H9 (cell line): ENCODE measurements around the gene RBMXL2. TPM values are rescaled to one million over a fixed set of nuclear protein-coding genes. Genes with fewer than 3 reads are reported as not detected.

Experiments
- DNase-seq: peaks from one replicate; pipeline ENCODE4 v3.0.0-alpha.2; 2017
- H2AFZ ChIP-seq: one replicate; pipeline ENCODE4 v1.6.1; 2013; ENCODE audit warnings: mild to moderate bottlenecking, low read length, control low read depth, moderate library complexity
- H2AK5ac ChIP-seq: 2 replicates; pipeline ENCODE4 v1.6.1; 2013; ENCODE audit warnings: low read length, control low read depth, mixed read lengths; ENCODE audit not compliant: insufficient read length
- H2BK120ac ChIP-seq: one replicate; pipeline ENCODE4 v1.6.1; 2013; ENCODE audit warnings: low read depth, mild to moderate bottlenecking, low read length, control low read depth, inconsistent platforms; ENCODE audit not compliant: poor library complexity, severe bottlenecking
- H2BK12ac ChIP-seq: 2 replicates; pipeline ENCODE4 v1.6.1; 2013; ENCODE audit warnings: low read length, control low read depth, mixed read lengths, low read depth; ENCODE audit not compliant: insufficient read length
- H2BK15ac ChIP-seq: 2 replicates; pipeline ENCODE4 v1.6.1; 2013; ENCODE audit warnings: low read depth, low read length, control low read depth
- H2BK20ac ChIP-seq: one replicate; pipeline ENCODE4 v1.6.1; 2013; ENCODE audit warnings: low read depth, mild to moderate bottlenecking, low read length, control low read depth, inconsistent platforms; ENCODE audit not compliant: poor library complexity, severe bottlenecking
- H2BK5ac ChIP-seq: 2 replicates; pipeline ENCODE4 v1.6.1; 2013; ENCODE audit warnings: low read length, control low read depth, mixed read lengths; ENCODE audit not compliant: insufficient read length
- H3K14ac ChIP-seq: 2 replicates; pipeline ENCODE4 v1.6.1; 2013; ENCODE audit warnings: low read length, control low read depth; ENCODE audit not compliant: insufficient read depth
- H3K18ac ChIP-seq: 2 replicates; pipeline ENCODE4 v1.6.1; 2013; ENCODE audit warnings: low read depth, mild to moderate bottlenecking, mixed read lengths, low read length, control low read depth; ENCODE audit not compliant: insufficient read length
- H3K23ac ChIP-seq: 2 replicates; pipeline ENCODE4 v1.6.1; 2013; ENCODE audit warnings: low read length, control low read depth, mixed read lengths, low read depth; ENCODE audit not compliant: insufficient read length
- H3K23me2 ChIP-seq: 2 replicates; pipeline ENCODE4 v1.6.1; 2013; ENCODE audit warnings: low read depth, mild to moderate bottlenecking, mixed read lengths, low read length, control low read depth; ENCODE audit not compliant: insufficient read length, poor library complexity, severe bottlenecking
- H3K27ac ChIP-seq: 2 replicates; pipeline ENCODE4 v1.5.1; 2013; ENCODE audit warnings: low read length, control low read depth, mixed read lengths, low read depth; ENCODE audit not compliant: insufficient read length
- H3K27me3 ChIP-seq: 2 replicates; pipeline ENCODE4 v1.6.1; 2013; ENCODE audit warnings: low read length, control low read depth, inconsistent platforms; ENCODE audit not compliant: insufficient read depth
- H3K4ac ChIP-seq: 2 replicates; pipeline ENCODE4 v1.6.1; 2013; ENCODE audit warnings: low read depth, mild to moderate bottlenecking, control low read depth, inconsistent platforms, low read length, moderate library complexity
- H3K4me1 ChIP-seq: 2 replicates; pipeline ENCODE4 v1.6.1; 2013; ENCODE audit warnings: low read length, control low read depth, inconsistent platforms; ENCODE audit not compliant: insufficient read depth
- H3K4me2 ChIP-seq: 2 replicates; pipeline ENCODE4 v1.6.1; 2013; ENCODE audit warnings: low read length, control low read depth, mixed read lengths; ENCODE audit not compliant: insufficient read length, insufficient read depth
- H3K56ac ChIP-seq: 2 replicates; pipeline ENCODE4 v1.6.1; 2013; ENCODE audit warnings: low read depth, mild to moderate bottlenecking, mixed read lengths, low read length, control low read depth; ENCODE audit not compliant: insufficient read length
- H3K79me1 ChIP-seq: 2 replicates; pipeline ENCODE4 v1.6.1; 2013; ENCODE audit warnings: low read depth, mild to moderate bottlenecking, moderate library complexity, low read length, control low read depth, inconsistent platforms; ENCODE audit not compliant: insufficient read depth, poor library complexity, severe bottlenecking
- H3K79me2 ChIP-seq: 2 replicates; pipeline ENCODE4 v1.6.1; 2013; ENCODE audit warnings: low read length, control low read depth, inconsistent platforms; ENCODE audit not compliant: insufficient read depth
- H3K9ac ChIP-seq: 2 replicates; pipeline ENCODE4 v1.6.1; 2013; ENCODE audit warnings: low read length, control low read depth, mixed read lengths; ENCODE audit not compliant: insufficient read length; ENCODE audit errors: extremely low read depth
- H3K9me3 ChIP-seq: one replicate; pipeline ENCODE4 v1.6.1; 2013; ENCODE audit warnings: low read depth, low read length, inconsistent platforms; ENCODE audit not compliant: control insufficient read depth
- H3T11ph ChIP-seq: one replicate; pipeline ENCODE4 v1.6.1; 2013; ENCODE audit warnings: mild to moderate bottlenecking, low read length, control low read depth, inconsistent platforms
- H4K20me1 ChIP-seq: one replicate; pipeline ENCODE4 v1.6.1; 2013; ENCODE audit not compliant: control insufficient read depth, insufficient read length, insufficient read depth
- H4K5ac ChIP-seq: 2 replicates; pipeline ENCODE4 v1.6.1; 2013; ENCODE audit warnings: low read depth, mild to moderate bottlenecking, mixed read lengths, low read length, control low read depth; ENCODE audit not compliant: insufficient read length
- H4K8ac ChIP-seq: replicated peaks from 2 replicates; pipeline ENCODE4 v1.6.1; 2013; ENCODE audit warnings: low read length, control low read depth, mixed read lengths, low read depth; ENCODE audit not compliant: insufficient read length
- H4K91ac ChIP-seq: 2 replicates; pipeline ENCODE4 v1.6.1; 2013; ENCODE audit warnings: low read depth, mild to moderate bottlenecking, moderate library complexity, mixed read lengths, low read length, control low read depth; ENCODE audit not compliant: insufficient read length
- H3K27ac Mint-ChIP-seq, 3 experiments: 2 replicates in 2 of 3; 3 replicates in 1 of 3; pipeline ENCODE4 v1.8.0; 2020 to 2021; ENCODE audit warnings: mixed read lengths in 3 of 3, mild to moderate bottlenecking in 1 of 3, moderate library complexity in 1 of 3
- H3K27me3 Mint-ChIP-seq: 2 replicates; pipeline ENCODE4 v1.8.0; 2021; ENCODE audit warnings: low read depth, mild to moderate bottlenecking, moderate library complexity, mixed read lengths
- H3K36me3 Mint-ChIP-seq, 3 experiments: 2 replicates in 2 of 3; 3 replicates in 1 of 3; pipeline ENCODE4 v1.8.0; 2020 to 2021; ENCODE audit warnings: low read depth in 3 of 3, mixed read lengths in 3 of 3; ENCODE audit not compliant: insufficient read depth in 1 of 3
- H3K4me1 Mint-ChIP-seq, 2 experiments: 2 replicates each; pipeline ENCODE4 v1.8.0; 2020; ENCODE audit warnings: mixed read lengths in 2 of 2
- H3K4me3 Mint-ChIP-seq, 2 experiments: 2 replicates in 1 of 2; 3 replicates in 1 of 2; pipeline ENCODE4 v1.8.0; 2020 to 2021; ENCODE audit warnings: mild to moderate bottlenecking in 2 of 2, mixed read lengths in 2 of 2, moderate library complexity in 1 of 2
- H3K9me3 Mint-ChIP-seq, 2 experiments: 2 replicates in 1 of 2; 3 replicates in 1 of 2; pipeline ENCODE4 v1.8.0; 2020; ENCODE audit warnings: mild to moderate bottlenecking in 2 of 2, mixed read lengths in 2 of 2, moderate library complexity in 1 of 2
- WGBS: extraction: QIAGEN DNeasy Blood & Tissue Kit; methylation state at CpG from one replicate; pipeline ENCODE4 v1.1.7; 2013; ENCODE audit warnings: missing lambda C conversion rate, low lambda C conversion rate, mixed read lengths; ENCODE audit not compliant: insufficient read length; ENCODE audit errors: extremely low coverage; 5-methylcytosine and 5-hydroxymethylcytosine counted together
- long read RNA-seq: library from polyadenylated mRNA; unstranded; transcript quantifications from one replicate; pipeline ENCODE4 v2.0.0, GENCODE V29; 2020
- total RNA-seq: library from RNA; stranded (reverse); gene quantifications from 2 replicates; pipeline ENCODE4 v1.2.1, GENCODE V29; 2021
- TF ChIP-seq, protein P1 (sequence below): fragments of 200-600 bp; sonication (generic); conservative IDR thresholded peaks from 3 replicates; pipeline ENCODE4 v1.8.0; 2021; ENCODE audit warnings: antibody characterized with exemption, mild to moderate bottlenecking

Gene RBMXL2
- not detected in 2 replicates for total RNA-seq
- long read RNA-seq, result 0 reads

DNA sequence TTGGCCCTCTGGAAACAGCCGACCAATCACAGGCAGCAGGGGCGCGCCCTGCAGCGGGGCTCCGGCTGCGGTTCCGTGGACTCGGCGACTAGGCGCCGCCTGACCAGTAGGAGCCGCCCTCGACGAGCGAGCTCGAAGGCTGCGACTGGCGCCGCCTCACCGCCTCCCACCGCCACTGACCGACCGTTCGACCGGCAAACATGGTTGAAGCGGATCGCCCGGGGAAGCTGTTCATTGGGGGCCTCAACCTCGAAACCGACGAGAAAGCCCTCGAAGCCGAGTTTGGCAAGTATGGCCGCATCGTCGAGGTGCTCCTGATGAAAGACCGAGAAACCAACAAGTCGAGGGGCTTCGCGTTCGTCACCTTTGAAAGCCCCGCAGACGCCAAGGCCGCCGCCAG, at the start of gene RBMXL2:
TSS of gene RBMXL2 (plus strand) at position 78 of the 400 bp plus-strand sequence. CDS start at position 201, 123 bp downstream.
- H2AFZ ChIP-seq, result no peak within 1 kb of the TSS
- H3K27me3 ChIP-seq, result no peaks in the 10 kb centered on the region
- no peaks in the 10 kb centered on the region for H3K23me2 ChIP-seq
- H3K27ac Mint-ChIP-seq, result no peak within 1 kb of the TSS
- no peak within 1 kb of the TSS for H2BK12ac ChIP-seq
- H3K79me1 ChIP-seq, result no peaks in the 10 kb centered on the region
- H3K27ac ChIP-seq, result no peak within 1 kb of the TSS
- H3K18ac ChIP-seq, result no peak within 1 kb of the TSS
- peaks cover 0 to 6% (median 0%) of the 10 kb centered on the region in 3 experiments; a peak in 1 of 7 replicates for H3K36me3 Mint-ChIP-seq
- H3K4me1 ChIP-seq, result no peaks in the 10 kb centered on the region
- no CpG with 5 or more reads among the region's 45 CpGs for WGBS
- no peak within 1 kb of the TSS for H3K4me2 ChIP-seq
- no peak within 1 kb of the TSS for H2BK120ac ChIP-seq
- TF ChIP-seq, protein P1, sequence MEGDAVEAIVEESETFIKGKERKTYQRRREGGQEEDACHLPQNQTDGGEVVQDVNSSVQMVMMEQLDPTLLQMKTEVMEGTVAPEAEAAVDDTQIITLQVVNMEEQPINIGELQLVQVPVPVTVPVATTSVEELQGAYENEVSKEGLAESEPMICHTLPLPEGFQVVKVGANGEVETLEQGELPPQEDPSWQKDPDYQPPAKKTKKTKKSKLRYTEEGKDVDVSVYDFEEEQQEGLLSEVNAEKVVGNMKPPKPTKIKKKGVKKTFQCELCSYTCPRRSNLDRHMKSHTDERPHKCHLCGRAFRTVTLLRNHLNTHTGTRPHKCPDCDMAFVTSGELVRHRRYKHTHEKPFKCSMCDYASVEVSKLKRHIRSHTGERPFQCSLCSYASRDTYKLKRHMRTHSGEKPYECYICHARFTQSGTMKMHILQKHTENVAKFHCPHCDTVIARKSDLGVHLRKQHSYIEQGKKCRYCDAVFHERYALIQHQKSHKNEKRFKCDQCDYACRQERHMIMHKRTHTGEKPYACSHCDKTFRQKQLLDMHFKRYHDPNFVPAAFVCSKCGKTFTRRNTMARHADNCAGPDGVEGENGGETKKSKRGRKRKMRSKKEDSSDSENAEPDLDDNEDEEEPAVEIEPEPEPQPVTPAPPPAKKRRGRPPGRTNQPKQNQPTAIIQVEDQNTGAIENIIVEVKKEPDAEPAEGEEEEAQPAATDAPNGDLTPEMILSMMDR, result no peak
- no peak within 1 kb of the TSS for H3K4ac ChIP-seq
- no peaks in the 10 kb centered on the region for H3K4me1 Mint-ChIP-seq
- H2BK15ac ChIP-seq, result no peak within 1 kb of the TSS
- peaks cover under 1% of the 10 kb centered on the region; the same call in 1 of the 2 replicates for H3K27me3 Mint-ChIP-seq
- no peak within 1 kb of the TSS for H4K91ac ChIP-seq
- no peaks in the 10 kb centered on the region for H4K20me1 ChIP-seq
- H3K9ac ChIP-seq, result no peak within 1 kb of the TSS
- H4K8ac ChIP-seq, result no peak within 1 kb of the TSS
- no peak within 1 kb of the TSS for H3K23ac ChIP-seq
- H3K79me2 ChIP-seq, result no peaks in the 10 kb centered on the region
- H4K5ac ChIP-seq, result no peak within 1 kb of the TSS
- peaks cover 2 to 10% of the 10 kb centered on the region in 2 experiments; a peak in 2 of 5 replicates for H3K9me3 Mint-ChIP-seq
- no peak within 1 kb of the TSS for H2BK20ac ChIP-seq
- DNase-seq, result peak; percentile 32
- H3K14ac ChIP-seq, result no peak within 1 kb of the TSS; the same call in 1 of the 2 replicates
- H3K4me3 Mint-ChIP-seq, result no peak within 1 kb of the TSS; a peak in 1 of 5 replicates
- H2AK5ac ChIP-seq, result no peak within 1 kb of the TSS
- H3K56ac ChIP-seq, result no peak within 1 kb of the TSS
- no peak within 1 kb of the TSS for H3T11ph ChIP-seq
- H3K9me3 ChIP-seq, result no peaks in the 10 kb centered on the region
- H2BK5ac ChIP-seq, result no peak within 1 kb of the TSS
